ENCODE data around the gene GOLGA6L9. TPM values are rescaled to one million over a fixed set of nuclear protein-coding genes. Genes with fewer than 3 reads are reported as not detected.
"Not testable (repeated sequence)": the region's sequence is repeated elsewhere in the genome, so short reads cannot be mapped to it uniquely, and the experiment has no call there.

Gene GOLGA6L9, protein sequence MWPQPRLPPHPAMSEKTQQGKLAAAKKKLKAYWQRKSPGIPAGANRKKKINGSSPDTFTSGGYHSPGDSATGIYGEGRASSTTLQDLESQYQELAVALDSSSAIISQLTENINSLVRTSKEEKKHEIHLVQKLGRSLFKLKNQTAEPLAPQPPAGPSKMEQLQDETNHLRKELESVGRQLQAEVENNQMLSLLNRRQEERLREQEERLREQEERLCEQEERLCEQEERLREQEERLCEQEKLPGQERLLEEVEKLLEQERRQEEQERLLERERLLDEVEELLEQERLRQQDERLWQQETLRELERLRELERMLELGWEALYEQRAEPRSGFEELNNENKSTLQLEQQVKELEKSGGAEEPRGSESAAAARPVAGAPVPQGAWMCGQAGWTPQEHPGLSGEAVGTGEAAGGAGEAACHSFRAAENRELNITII
- polyA plus RNA-seq (2013, experiment 1 of 2), result 2.6 TPM
- 2.0 TPM for polyA plus RNA-seq (2013, experiment 2 of 2)

- not testable (repeated sequence) for H3K23ac ChIP-seq (ENCODE audit: low read length in 2 of 2); H2BK15ac ChIP-seq (ENCODE audit: low read depth, poor library complexity, severe bottlenecking); H3K27ac ChIP-seq (ENCODE audit: low read length, poor library complexity, severe bottlenecking); H2AK5ac ChIP-seq (ENCODE audit: low read length, severe bottlenecking); H2BK5ac ChIP-seq (ENCODE audit: low read depth, low read length, poor library complexity, severe bottlenecking); H3K36me3 ChIP-seq (ENCODE audit: control insufficient read depth in 1 of 2, insufficient read depth in 2 of 2, low read depth in 1 of 2, low read length in 2 of 2); H3K9me3 ChIP-seq (ENCODE audit: control insufficient read depth, low read length); H3K4ac ChIP-seq (ENCODE audit: low read depth in 1 of 2, low read length in 2 of 2); H4K91ac ChIP-seq (ENCODE audit: low read length); H3K79me1 ChIP-seq (replicated peaks; ENCODE audit: low read length, poor library complexity, severe bottlenecking); H3K4me2 ChIP-seq (ENCODE audit: low read length, poor library complexity, severe bottlenecking); H3K27me3 ChIP-seq (ENCODE audit: control insufficient read depth in 1 of 2, insufficient read depth in 1 of 2, low read length in 2 of 2); H3K14ac ChIP-seq (ENCODE audit: low read length in 2 of 2); H3K4me1 ChIP-seq (ENCODE audit: control insufficient read depth, insufficient read depth, low read depth, low read length); H3K4me3 ChIP-seq (ENCODE audit: insufficient read depth in 1 of 2, low read depth in 1 of 2, low read length in 2 of 2); H3K9ac ChIP-seq (ENCODE audit: low read length); H2BK120ac ChIP-seq (ENCODE audit: low read depth, low read length); H2AFZ ChIP-seq (ENCODE audit: low read depth, low read length); H4K8ac ChIP-seq (ENCODE audit: low read length); H3K18ac ChIP-seq (ENCODE audit: low read depth in 1 of 2, low read length in 2 of 2); DNase-seq; H2BK12ac ChIP-seq (ENCODE audit: low read length in 2 of 2)
- 75% methylated on average over 1 of the region's 9 CpGs for WGBS
Measured at GRCh38 chr15:82429693-82430092, at the start of gene GOLGA6L9. Gene GOLGA6L9 (plus strand): TSS chr15:82429816. CDS start chr15:82430080, 264 bp downstream.

DNA sequence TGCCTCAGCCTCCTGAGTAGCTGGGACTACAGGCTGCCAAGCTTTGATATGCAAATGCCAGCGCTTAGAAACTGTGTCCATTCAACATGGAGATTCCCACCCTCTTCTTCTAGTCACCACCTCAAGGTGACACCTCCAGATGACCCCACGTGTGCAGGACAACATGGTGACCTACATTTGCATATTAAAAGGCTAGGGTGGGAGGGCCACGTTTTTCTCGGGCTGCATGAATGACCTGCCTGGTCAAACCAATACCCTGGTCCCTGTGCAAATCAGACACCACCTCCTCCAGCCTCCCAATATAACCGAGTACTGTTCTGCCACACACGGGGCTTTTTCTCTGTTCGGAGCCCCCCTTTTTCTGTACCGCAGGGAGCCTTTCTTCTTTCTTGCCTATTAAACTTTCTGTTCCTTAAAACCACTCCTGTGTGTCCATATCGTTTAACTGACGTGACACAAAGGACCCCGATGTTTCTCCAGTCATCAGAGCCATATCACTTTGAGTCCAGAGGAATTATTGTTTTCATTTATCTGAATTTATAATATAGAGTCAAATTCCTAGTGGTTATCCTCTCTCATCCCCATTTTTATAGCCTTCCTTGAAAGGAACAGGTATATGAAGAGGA, 48.2 kb upstream of the GOLGA6L9 start:
- H3K23ac ChIP-seq (ENCODE audit: low read length in 2 of 2); H2AFZ ChIP-seq (ENCODE audit: low read depth, low read length); H3K4me3 ChIP-seq (ENCODE audit: insufficient read depth in 1 of 2, low read depth in 1 of 2, low read length in 2 of 2); DNase-seq; H3K18ac ChIP-seq (ENCODE audit: low read depth in 1 of 2, low read length in 2 of 2); H3K9ac ChIP-seq (ENCODE audit: low read length); H2AK5ac ChIP-seq (ENCODE audit: low read length, severe bottlenecking); H3K4me2 ChIP-seq (ENCODE audit: low read length, poor library complexity, severe bottlenecking); H4K8ac ChIP-seq (ENCODE audit: low read length); H2BK120ac ChIP-seq (ENCODE audit: low read depth, low read length); H3K27me3 ChIP-seq (ENCODE audit: control insufficient read depth in 1 of 2, insufficient read depth in 1 of 2, low read length in 2 of 2); H3K14ac ChIP-seq (ENCODE audit: low read length in 2 of 2); H3K4ac ChIP-seq (ENCODE audit: low read depth in 1 of 2, low read length in 2 of 2); H3K27ac ChIP-seq (ENCODE audit: low read length, poor library complexity, severe bottlenecking); H2BK5ac ChIP-seq (ENCODE audit: low read depth, low read length, poor library complexity, severe bottlenecking); H3K4me1 ChIP-seq (ENCODE audit: control insufficient read depth, insufficient read depth, low read depth, low read length); H2BK12ac ChIP-seq (ENCODE audit: low read length in 2 of 2); H3K9me3 ChIP-seq (ENCODE audit: control insufficient read depth, low read length); H4K91ac ChIP-seq (ENCODE audit: low read length); H3K36me3 ChIP-seq (ENCODE audit: control insufficient read depth in 1 of 2, insufficient read depth in 2 of 2, low read depth in 1 of 2, low read length in 2 of 2); H2BK15ac ChIP-seq (ENCODE audit: low read depth, poor library complexity, severe bottlenecking): not testable (repeated sequence)
- 72% methylated on average over 7 of the region's 11 CpGs for WGBS
- H3K79me1 ChIP-seq (replicated peaks; ENCODE audit: low read length, poor library complexity, severe bottlenecking), result peaks cover 13% of the 10 kb centered on the region

GRCh38 chr15:82387209-82387608, 42.4 kb upstream of the GOLGA6L9 start:
- H2BK5ac ChIP-seq (ENCODE audit: low read depth, low read length, poor library complexity, severe bottlenecking); H2AK5ac ChIP-seq (ENCODE audit: low read length, severe bottlenecking); H3K36me3 ChIP-seq (ENCODE audit: control insufficient read depth in 1 of 2, insufficient read depth in 2 of 2, low read depth in 1 of 2, low read length in 2 of 2); H3K23ac ChIP-seq (ENCODE audit: low read length in 2 of 2); H3K9ac ChIP-seq (ENCODE audit: low read length); H3K4me2 ChIP-seq (ENCODE audit: low read length, poor library complexity, severe bottlenecking); DNase-seq; H3K4me1 ChIP-seq (ENCODE audit: control insufficient read depth, insufficient read depth, low read depth, low read length); H3K14ac ChIP-seq (ENCODE audit: low read length in 2 of 2); H4K8ac ChIP-seq (ENCODE audit: low read length); H2BK15ac ChIP-seq (ENCODE audit: low read depth, poor library complexity, severe bottlenecking); H3K4me3 ChIP-seq (ENCODE audit: insufficient read depth in 1 of 2, low read depth in 1 of 2, low read length in 2 of 2); H3K9me3 ChIP-seq (ENCODE audit: control insufficient read depth, low read length); H4K91ac ChIP-seq (ENCODE audit: low read length); H3K79me1 ChIP-seq (replicated peaks; ENCODE audit: low read length, poor library complexity, severe bottlenecking); H3K18ac ChIP-seq (ENCODE audit: low read depth in 1 of 2, low read length in 2 of 2); H3K27me3 ChIP-seq (ENCODE audit: control insufficient read depth in 1 of 2, insufficient read depth in 1 of 2, low read length in 2 of 2); H2BK12ac ChIP-seq (ENCODE audit: low read length in 2 of 2); H3K27ac ChIP-seq (ENCODE audit: low read length, poor library complexity, severe bottlenecking); H3K4ac ChIP-seq (ENCODE audit: low read depth in 1 of 2, low read length in 2 of 2); H2AFZ ChIP-seq (ENCODE audit: low read depth, low read length); H2BK120ac ChIP-seq (ENCODE audit: low read depth, low read length): not testable (repeated sequence)

DNA sequence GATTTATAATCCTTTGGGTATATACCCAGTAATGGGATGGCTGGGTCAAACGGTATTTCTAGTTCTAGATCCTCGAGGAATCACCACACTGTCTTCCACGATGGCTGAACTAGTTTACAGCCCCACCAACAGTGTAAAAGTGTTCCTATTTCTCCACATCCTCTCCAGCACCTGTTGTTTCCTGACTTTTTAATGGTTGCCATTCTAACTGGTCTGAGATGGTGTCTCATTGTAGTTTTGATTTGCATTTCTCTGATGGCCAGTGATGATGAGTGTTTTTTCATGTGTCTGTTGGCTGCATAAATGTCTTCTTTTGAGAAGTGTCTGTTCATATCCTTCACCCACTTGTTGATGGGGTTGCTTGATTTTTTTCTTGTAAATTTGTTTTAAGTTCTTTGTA, 39.5 kb upstream of the GOLGA6L9 start:
- H2BK12ac ChIP-seq (ENCODE audit: low read length in 2 of 2); H4K8ac ChIP-seq (ENCODE audit: low read length); H3K23ac ChIP-seq (ENCODE audit: low read length in 2 of 2); H4K91ac ChIP-seq (ENCODE audit: low read length); H3K18ac ChIP-seq (ENCODE audit: low read depth in 1 of 2, low read length in 2 of 2); H3K27ac ChIP-seq (ENCODE audit: low read length, poor library complexity, severe bottlenecking); H3K9ac ChIP-seq (ENCODE audit: low read length); H2BK120ac ChIP-seq (ENCODE audit: low read depth, low read length); H3K4me2 ChIP-seq (ENCODE audit: low read length, poor library complexity, severe bottlenecking); H3K4me3 ChIP-seq (ENCODE audit: insufficient read depth in 1 of 2, low read depth in 1 of 2, low read length in 2 of 2); H3K9me3 ChIP-seq (ENCODE audit: control insufficient read depth, low read length); H2BK5ac ChIP-seq (ENCODE audit: low read depth, low read length, poor library complexity, severe bottlenecking); H3K14ac ChIP-seq (ENCODE audit: low read length in 2 of 2); H2BK15ac ChIP-seq (ENCODE audit: low read depth, poor library complexity, severe bottlenecking); H2AK5ac ChIP-seq (ENCODE audit: low read length, severe bottlenecking); H3K4ac ChIP-seq (ENCODE audit: low read depth in 1 of 2, low read length in 2 of 2); H3K36me3 ChIP-seq (ENCODE audit: control insufficient read depth in 1 of 2, insufficient read depth in 2 of 2, low read depth in 1 of 2, low read length in 2 of 2); H2AFZ ChIP-seq (ENCODE audit: low read depth, low read length); H3K79me1 ChIP-seq (replicated peaks; ENCODE audit: low read length, poor library complexity, severe bottlenecking); H3K4me1 ChIP-seq (ENCODE audit: control insufficient read depth, insufficient read depth, low read depth, low read length); H3K27me3 ChIP-seq (ENCODE audit: control insufficient read depth in 1 of 2, insufficient read depth in 1 of 2, low read length in 2 of 2); DNase-seq: not testable (repeated sequence)
- WGBS, result 90% methylated on average over 2 of the region's 3 CpGs
